ENCODE results near the gene RFTN1.

The RFTN1 gene

GRCh38 chr3:16377196-16377595 lies 136.3 kb downstream of the RFTN1 start:
- no peak for DNase-seq (ENCODE audit: low spot score)

DNA sequence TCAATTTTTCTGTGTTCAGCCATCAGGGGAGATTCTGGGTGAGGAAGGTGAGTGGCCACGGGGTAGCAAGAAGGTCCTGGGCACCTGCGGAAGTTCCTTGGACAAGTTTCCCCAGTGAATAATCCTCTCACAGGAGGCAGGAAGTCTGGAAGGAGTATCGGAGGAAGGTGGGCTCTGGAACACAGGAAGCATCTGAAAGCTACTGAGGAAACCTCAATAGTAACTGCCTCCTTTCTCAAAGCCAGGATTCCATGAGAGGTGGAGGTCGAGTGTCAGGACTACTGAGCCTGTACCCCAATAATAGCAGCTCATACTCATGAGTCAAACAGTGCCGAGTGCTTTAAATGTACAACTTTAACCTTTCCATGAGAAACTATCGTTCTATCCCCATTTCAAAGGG lies 137.6 kb downstream of the RFTN1 start:
- no peak for DNase-seq (ENCODE audit: low spot score)

- DNase-seq (ENCODE audit: low spot score), result no peak
Measured at GRCh38 chr3:16374935-16375245, 138.6 kb downstream of the RFTN1 start.

DNA sequence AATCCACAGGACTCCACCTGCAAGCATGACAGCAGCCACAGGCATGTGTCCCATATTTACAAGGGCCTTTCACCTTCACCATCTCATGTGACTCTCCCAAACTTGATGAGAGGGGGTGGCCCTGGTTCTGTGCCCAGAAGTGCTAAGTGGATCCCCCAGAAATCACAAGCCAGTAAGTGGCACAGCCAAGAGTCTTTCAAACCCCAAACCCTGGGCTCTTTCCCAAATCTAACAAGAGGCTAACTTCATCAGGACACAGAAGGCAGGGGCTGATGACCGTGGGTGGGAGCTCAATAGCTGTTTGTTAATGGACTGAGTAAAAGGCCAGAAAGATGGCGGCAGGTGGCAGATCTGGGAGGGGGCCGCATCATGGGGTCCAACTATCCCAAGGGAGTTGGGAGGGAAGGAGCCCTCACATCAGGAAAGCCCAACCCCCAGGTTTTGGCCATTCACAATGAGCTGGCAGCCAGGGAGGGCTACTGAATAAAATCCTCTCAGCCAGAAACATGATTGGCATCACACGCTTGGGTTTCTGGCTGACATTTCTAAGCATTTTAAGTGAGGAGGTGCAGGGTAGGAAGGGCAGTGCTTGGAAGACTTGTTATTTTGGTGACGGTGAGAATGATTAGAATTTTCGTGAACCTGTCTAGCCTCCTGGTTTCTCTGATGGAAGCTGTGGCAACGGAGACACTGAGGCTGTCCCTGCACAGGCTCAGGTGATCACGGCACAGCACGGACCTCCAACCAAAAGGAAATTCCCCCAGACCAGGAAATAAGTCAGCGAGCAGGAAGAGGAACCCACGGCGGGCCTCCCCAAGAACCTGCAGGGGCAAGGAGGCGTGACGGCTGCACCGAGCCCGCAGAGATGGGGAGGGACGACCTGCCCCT lies 139.2 kb downstream of the RFTN1 start:
- DNase-seq (ENCODE audit: low spot score), result no peak

- no peak for DNase-seq (ENCODE audit: low spot score)
Measured at GRCh38 chr3:16373341-16373946, 140.1 kb downstream of the RFTN1 start.

DNA sequence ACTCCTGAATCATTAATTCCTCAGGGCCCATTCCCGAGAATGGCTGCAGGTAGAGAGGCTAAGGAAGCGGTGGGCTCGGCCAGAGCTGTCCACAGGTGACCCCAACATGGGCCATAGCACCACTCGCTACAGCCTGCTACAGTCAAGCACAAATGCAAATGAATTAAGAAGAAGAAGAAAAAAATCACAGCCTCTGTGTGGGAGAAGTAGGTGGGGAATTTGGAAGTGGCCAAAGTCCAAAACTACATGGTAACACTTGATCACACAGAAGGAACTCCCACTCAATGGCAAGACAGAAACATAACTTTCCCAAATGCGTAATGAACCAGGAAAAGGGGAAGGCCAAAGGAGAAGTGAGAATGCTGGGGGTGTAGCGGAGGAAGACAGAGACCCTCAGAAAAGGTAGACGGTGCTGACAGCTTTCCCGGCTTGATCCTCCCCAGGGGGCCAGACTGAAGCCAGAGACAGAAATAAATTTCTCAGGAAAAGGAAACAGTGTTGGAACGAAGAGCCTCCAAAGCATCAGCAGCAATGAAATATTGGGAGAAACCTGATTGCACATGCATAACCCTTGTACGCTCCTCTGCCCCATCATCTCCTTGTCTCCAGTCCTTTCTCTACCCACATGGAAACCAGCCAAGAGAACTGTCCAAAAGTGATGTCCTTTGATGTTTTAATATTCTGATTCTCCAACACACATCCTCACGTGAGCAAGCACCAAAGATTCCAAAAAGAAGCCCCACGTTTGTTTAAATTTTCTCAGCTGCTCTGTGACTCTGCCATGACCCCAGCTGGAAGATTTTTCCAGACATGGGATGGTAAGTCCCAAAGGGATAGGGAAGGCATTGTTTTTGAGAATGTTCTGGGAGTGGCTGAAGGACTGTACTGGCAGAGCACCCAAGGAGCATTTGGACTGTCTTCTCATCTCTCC lies 140.9 kb downstream of the RFTN1 start:
- peak; percentile 18 for DNase-seq (ENCODE audit: low spot score)

GRCh38 chr3:16370872-16371740 lies 142.4 kb downstream of the RFTN1 start:
- no peak for DNase-seq (ENCODE audit: low spot score)

- DNase-seq (ENCODE audit: low spot score), result no peak
Measured at GRCh38 chr3:16370503-16370871, 143.0 kb downstream of the RFTN1 start.

DNA sequence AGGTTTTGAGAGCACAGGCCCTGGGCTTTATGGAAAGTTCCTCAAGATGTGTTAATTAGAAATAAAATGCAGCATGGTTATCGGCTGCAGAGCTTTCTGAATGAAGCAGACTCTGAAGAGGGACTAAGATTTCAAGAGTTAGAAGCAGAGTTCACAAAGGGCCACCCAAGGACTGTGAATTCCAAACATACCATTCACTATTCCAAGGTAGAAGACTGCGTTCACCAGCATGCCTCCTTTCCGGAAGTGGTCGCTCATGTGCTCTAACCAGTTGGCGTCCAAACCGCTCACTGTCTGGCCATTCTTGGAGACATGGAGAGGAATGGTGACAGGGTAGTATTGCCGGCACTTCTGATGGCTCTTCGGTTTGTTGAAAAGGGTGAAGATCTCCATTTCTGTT lies 143.6 kb downstream of the RFTN1 start:
- no peak for DNase-seq (ENCODE audit: low spot score)

GRCh38 chr3:16369276-16369675 lies 144.2 kb downstream of the RFTN1 start:
- DNase-seq (ENCODE audit: low spot score), result no peak

DNA sequence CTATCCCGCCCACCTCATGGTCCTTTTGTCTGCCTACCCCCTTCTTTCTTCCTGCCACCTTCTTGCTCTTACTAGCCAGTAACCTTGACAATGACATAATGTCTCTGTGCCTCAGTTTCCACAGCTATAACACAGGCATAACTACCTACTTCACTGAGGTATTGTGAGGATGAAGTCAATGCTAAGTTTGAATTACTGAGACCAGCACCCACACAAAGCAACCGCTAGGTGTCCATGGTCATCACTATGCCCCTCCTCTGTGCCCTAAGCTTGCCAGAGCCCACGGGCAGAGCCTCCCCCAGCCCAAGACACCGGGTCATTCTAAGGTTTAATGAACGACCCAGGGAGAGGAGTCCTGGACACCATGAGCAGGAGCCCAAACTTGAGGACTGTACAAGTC lies 146.9 kb downstream of the RFTN1 start:
- no peak for DNase-seq (ENCODE audit: low spot score)

GRCh38 chr3:16365491-16366128 lies 147.9 kb downstream of the RFTN1 start:
- DNase-seq (ENCODE audit: low spot score), result no peak

DNA sequence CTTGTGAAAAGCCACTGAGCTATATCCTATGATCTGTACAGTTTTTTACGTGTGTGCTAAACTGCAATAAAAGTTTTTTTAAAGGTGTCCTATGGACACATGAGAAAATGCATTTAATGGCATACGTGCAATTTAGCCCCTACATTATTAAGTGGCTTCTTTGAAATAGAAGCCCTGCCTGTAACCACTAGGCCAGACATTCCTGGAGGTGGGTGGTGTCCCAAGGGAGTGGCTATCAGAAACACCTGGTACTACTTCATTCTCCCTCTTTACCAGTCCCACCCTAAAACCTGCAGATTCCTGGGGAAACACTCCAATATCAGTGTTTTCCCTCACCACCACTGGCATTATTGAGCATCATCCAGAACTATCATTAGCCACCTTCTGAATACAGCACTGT lies 148.5 kb downstream of the RFTN1 start:
- no peak for DNase-seq (ENCODE audit: low spot score)

- no peak for DNase-seq (ENCODE audit: low spot score)
Measured at GRCh38 chr3:16364323-16364722, 149.2 kb downstream of the RFTN1 start.

DNA sequence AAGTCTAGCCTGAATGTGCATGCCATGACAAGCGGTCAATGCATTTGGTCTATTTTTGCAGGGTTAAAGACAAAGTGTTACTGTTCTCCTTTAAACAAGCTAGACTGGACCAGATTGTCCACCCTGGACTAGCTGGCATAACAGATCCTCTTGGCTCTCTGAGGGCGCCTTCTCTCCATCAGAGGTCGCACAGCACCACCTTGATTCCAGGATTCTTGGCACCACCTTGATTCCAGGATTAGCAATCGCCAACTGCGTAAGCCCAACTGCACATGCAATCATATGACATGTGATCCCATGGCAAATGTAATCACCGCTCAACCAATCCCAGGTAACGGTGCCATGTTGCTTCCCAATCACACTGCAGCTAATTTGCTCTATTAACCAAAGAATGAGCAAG lies 149.9 kb downstream of the RFTN1 start:
- no peak for DNase-seq (ENCODE audit: low spot score)

GRCh38 chr3:16362770-16363169 lies 150.7 kb downstream of the RFTN1 start:
- DNase-seq (ENCODE audit: low spot score), result no peak

DNA sequence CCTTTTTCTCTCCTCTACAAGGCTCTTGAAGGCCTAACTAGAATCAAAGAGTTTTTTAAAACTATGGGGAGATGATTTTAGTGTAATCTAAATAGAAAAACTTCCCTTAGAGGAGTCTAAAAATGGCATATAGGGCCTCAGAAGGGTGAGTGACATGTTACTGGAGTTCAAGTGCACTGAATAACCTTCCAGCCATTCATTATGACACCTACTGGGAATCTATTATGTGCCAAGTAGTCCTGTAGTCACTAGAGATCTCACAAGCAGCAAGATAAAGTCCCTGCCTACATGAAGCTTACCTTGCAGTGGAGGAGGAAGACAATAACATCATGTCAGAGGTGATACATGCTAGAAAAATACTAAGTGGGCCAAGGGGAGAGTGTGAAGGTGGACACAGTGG lies 152.4 kb downstream of the RFTN1 start:
- no peak for DNase-seq (ENCODE audit: low spot score)

DNA sequence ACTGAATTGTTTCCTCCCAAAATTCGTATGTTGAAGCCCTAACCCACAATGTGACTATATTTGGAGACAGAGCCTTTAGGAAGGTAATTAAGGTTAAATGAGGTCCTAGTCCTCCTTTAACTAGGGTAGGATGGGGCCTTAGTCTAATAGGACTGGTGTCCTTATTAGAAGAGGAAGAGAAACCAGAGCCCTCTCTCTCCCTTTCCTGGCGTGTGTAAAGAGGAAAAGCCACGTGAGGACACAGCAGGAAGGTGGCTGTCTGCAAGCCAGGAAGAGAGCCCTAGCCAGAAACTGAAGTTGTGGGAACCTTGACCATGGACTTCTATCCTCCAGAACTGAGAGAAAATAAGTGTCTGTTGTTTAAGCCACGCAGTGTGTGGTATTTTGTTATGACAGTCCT lies 154.2 kb downstream of the RFTN1 start:
- DNase-seq (ENCODE audit: low spot score), result no peak

DNA sequence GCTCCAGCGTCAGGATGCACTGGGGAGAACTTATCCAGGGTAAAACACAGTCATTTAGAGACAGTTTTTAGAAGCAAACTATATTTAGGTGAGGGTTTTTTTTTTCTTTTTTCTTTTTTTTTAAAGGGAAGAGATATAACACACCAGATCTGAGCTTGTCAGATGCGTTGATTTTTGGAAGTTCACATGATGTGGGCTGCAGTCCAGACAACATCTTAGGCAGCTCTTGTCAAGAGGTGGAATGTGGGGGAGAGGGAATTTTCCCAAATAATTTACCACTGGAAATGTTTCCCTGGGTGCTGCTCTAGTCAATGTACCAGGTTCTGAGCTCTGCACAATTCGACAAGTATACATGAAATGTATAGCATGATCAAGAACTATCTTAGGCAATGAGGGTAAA lies 155.2 kb downstream of the RFTN1 start:
- no peak for DNase-seq (ENCODE audit: low spot score)

- no peak for DNase-seq (ENCODE audit: low spot score)
Measured at GRCh38 chr3:16357186-16358121, 156.0 kb downstream of the RFTN1 start.
